ENCODE results near the gene GRID1. TPM values are rescaled to one million over a fixed set of nuclear protein-coding genes. Genes with fewer than 3 reads are reported as not detected.
"Not testable (repeated sequence)": the region's sequence is repeated elsewhere in the genome, so short reads cannot be mapped to it uniquely, and the experiment has no call there.

The GRID1 gene
- total RNA-seq, 1 donor from 2014 or later, result 1.4 TPM

GRCh38 chr10:85789982-85790789 is 576.4 kb downstream of the GRID1 start:
- DNase-seq, result no peak

- no peak for DNase-seq
Observed at GRCh38 chr10:85789125-85789524, 577.5 kb downstream of the GRID1 start.

- DNase-seq, result no peak
Observed at GRCh38 chr10:85788570-85788969, 578.0 kb downstream of the GRID1 start.

- no peak for DNase-seq
Observed at GRCh38 chr10:85787881-85788280, 578.7 kb downstream of the GRID1 start.

GRCh38 chr10:85787393-85787792 is 579.2 kb downstream of the GRID1 start:
- DNase-seq, result no peak

GRCh38 chr10:85786401-85786899 is 580.1 kb downstream of the GRID1 start:
- DNase-seq, result peak; percentile 23

- no peak for DNase-seq
Observed at GRCh38 chr10:85784792-85785191, 581.8 kb downstream of the GRID1 start.

GRCh38 chr10:85781404-85781803 is 585.2 kb downstream of the GRID1 start:
- DNase-seq, result no peak

GRCh38 chr10:85778074-85778473 is 588.5 kb downstream of the GRID1 start:
- DNase-seq, result no peak

- peak; percentile 68 for DNase-seq
Observed at GRCh38 chr10:85767891-85768290, 598.7 kb downstream of the GRID1 start.

- DNase-seq, result no peak
Observed at GRCh38 chr10:85764108-85764507, 602.5 kb downstream of the GRID1 start.

- DNase-seq, result peak; percentile 56
Observed at GRCh38 chr10:85761906-85762445, 604.6 kb downstream of the GRID1 start.

GRCh38 chr10:85741626-85742300 is 624.8 kb downstream of the GRID1 start:
- DNase-seq, result no peak

- DNase-seq, result no peak
Observed at GRCh38 chr10:85735997-85736396, 630.6 kb downstream of the GRID1 start.

GRCh38 chr10:85734791-85735190 is 631.8 kb downstream of the GRID1 start:
- DNase-seq, result no peak

GRCh38 chr10:85724215-85724614 is 642.4 kb downstream of the GRID1 start:
- DNase-seq, result no peak

- DNase-seq, result no peak
Observed at GRCh38 chr10:85720931-85721590, 645.5 kb downstream of the GRID1 start.

GRCh38 chr10:85719408-85719807 is 647.2 kb downstream of the GRID1 start:
- no peak for DNase-seq

GRCh38 chr10:85713885-85714284 is 652.7 kb downstream of the GRID1 start:
- no peak for DNase-seq

GRCh38 chr10:85702768-85703167 is 663.8 kb downstream of the GRID1 start:
- DNase-seq, result no peak

- not testable (repeated sequence) for DNase-seq
Observed at GRCh38 chr10:85699066-85699465, 667.5 kb downstream of the GRID1 start.

- no peak for DNase-seq
Observed at GRCh38 chr10:85696893-85697292, 669.7 kb downstream of the GRID1 start.

- no peak for DNase-seq
Observed at GRCh38 chr10:85682621-85683020, 684.0 kb downstream of the GRID1 start.
